GM10248 (cell line): ENCODE measurements around the gene SUMF2.

Source experiments
- CTCF ChIA-PET: fragments of 300-600 bp; sonication (Branson Sonifier 250); formaldehyde crosslinking; extraction: SDS; loops from one replicate; lab custom pipeline; 2021; ENCODE audit warnings: antibody characterized with exemption; lab: Yijun Ruan, JAX
- POLR2A ChIA-PET: fragments of 350-650 bp; sonication (Branson Sonifier 250); formaldehyde crosslinking; extraction: SDS; loops from one replicate; lab custom pipeline; 2020; ENCODE audit warnings: antibody characterized with exemption; lab: Yijun Ruan, JAX
- DNase-seq: peaks from one replicate; pipeline ENCODE4 v3.0.0; 2012; ENCODE audit errors: extremely low spot score
- CTCF ChIP-seq: IDR thresholded peaks from 2 replicates; pipeline ENCODE4 v1.5.1; 2012; ENCODE audit warnings: mild to moderate bottlenecking, low read depth; ENCODE audit errors: extremely low read depth, missing control alignments, control extremely low read depth

The SUMF2 gene

GRCh38 chr7:56124981-56125380, 60.9 kb downstream of the SUMF2 start:
- ChIA-PET CTCF (interaction anchor here (1.2 kb wide), 1 partner anchor 9 kb away, joined by 3 read pairs; no protein-coding TSS in a partner anchor), POLR2A (no interaction called here)
- TF ChIP-seq CTCF, result no peak
- DNase-seq, result no peak

GRCh38 chr7:56125831-56126230, 61.7 kb downstream of the SUMF2 start:
- no peak for TF ChIP-seq CTCF
- CTCF ChIA-PET, result no interaction called here
- DNase-seq, result no peak
- POLR2A ChIA-PET, result no interaction called here

GRCh38 chr7:56127241-56127975, 63.3 kb downstream of the SUMF2 start:
- POLR2A ChIA-PET, result interaction anchor here (0.5 kb wide), 1 partner anchor 474 kb away, joined by 3 read pairs; no protein-coding TSS in a partner anchor
- TF ChIP-seq CTCF, result no peak

More at GRCh38 chr7:56127241-56127975, 63.3 kb downstream of the SUMF2 start:
- CTCF ChIA-PET, result interaction anchor here (0.7 kb wide), 1 partner anchor 1648 kb away, joined by 3 read pairs; no protein-coding TSS in a partner anchor
- no peak for DNase-seq
